Gastrocnemius medialis (tissue), 4 donors: ENCODE data around the gene MEMO1.

ENCODE experiments used
- CTCF ChIP-seq, 5 experiments: fragments of 450-650 bp in 3 of 5; fragments of 200-600 bp in 2 of 5; sonication (generic) in 2 of 5; IDR thresholded peaks in 4 of 5; conservative IDR thresholded peaks in 1 of 5; 1 replicate in 4 of 5; 2 replicates in 1 of 5; pipeline ENCODE4 v1.5.1; 2016 to 2019; ENCODE audit warnings: antibody characterized with exemption in 5 of 5, mild to moderate bottlenecking in 3 of 5, moderate library complexity in 3 of 5
- POLR2A ChIP-seq, 2 donors: fragments of 450-650 bp; IDR thresholded peaks; one replicate each; pipeline ENCODE4 v1.6.1; 2017; ENCODE audit warnings: antibody characterized with exemption in 2 of 2, mild to moderate bottlenecking in 2 of 2, moderate library complexity in 2 of 2

- TF ChIP-seq CTCF (IDR thresholded peaks at IDR 0.05 in 4 of 5, conservative IDR thresholded peaks at IDR 0.05 in 1 of 5), result no peak
- TF ChIP-seq POLR2A (IDR thresholded peaks at IDR 0.05), result no peak
Observed at GRCh38 chr2:31945572-31945935, 65.3 kb downstream of the MEMO1 start.
